Astrocyte of the hippocampus (primary cell): ENCODE measurements around the gene CENPP.
A peak's percentile ranks its signal among the peaks of the same experiment; 100 is the strongest.

Experiments used
- DNase-seq: peaks from one replicate; pipeline ENCODE4 v3.0.0; 2011; ENCODE audit warnings: low read depth, low spot score

Gene CENPP

GRCh38 chr9:92313624-92314012, 12.1 kb upstream of the CENPP start:
- DNase-seq: no peak

- DNase-seq: no peak
These were observed 10.3 kb upstream of the CENPP start for GRCh38 chr9:92315456-92315855.

DNA sequence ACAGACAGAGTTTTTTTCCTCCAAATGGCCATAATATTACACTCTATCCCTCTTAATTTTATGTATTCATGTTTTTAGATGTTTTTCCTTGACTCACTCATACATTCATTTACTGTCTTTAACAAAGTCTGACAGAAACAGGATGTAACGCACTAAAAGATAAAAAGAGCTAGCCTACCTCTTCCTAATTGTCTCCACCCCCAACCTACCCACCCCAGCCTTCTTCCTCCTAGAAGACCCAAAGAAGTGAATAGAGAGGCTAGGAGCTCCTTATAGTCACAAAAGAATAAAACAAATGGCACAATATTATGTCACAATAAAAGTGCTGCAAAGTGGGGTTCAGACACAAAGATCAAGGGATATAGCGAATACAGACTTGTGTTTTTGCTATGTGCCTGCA, 1.3 kb upstream of the CENPP start:
- DNase-seq: no peak

DNA sequence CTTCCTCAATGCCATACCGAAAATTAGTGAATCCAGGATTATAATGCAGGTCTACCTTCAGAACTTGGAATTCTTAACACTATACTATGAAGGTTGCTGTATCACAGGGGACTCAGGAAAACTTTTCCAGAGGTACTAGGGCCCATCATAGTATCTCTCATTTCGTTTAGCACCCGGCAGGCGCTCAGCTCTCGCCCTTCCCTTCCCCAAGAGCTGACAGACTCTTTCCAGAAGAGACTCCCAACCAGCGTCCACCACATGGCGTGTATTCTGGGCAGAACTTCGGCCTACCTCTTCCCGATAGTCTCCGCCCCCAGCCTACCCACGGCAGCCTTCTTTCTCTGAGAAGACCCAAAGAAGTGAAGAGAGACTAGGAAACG, 874 bp upstream of the CENPP start:
- no peak for DNase-seq

- no peak for DNase-seq
These were observed 293 bp downstream of the CENPP start for GRCh38 chr9:92325991-92326500.

GRCh38 chr9:92327283-92327850, 1.6 kb downstream of the CENPP start:
- DNase-seq: no peak

GRCh38 chr9:92328225-92328624, 2.5 kb downstream of the CENPP start:
- DNase-seq: peak; percentile 59

GRCh38 chr9:92332577-92333281, 7.0 kb downstream of the CENPP start:
- no peak for DNase-seq

DNA sequence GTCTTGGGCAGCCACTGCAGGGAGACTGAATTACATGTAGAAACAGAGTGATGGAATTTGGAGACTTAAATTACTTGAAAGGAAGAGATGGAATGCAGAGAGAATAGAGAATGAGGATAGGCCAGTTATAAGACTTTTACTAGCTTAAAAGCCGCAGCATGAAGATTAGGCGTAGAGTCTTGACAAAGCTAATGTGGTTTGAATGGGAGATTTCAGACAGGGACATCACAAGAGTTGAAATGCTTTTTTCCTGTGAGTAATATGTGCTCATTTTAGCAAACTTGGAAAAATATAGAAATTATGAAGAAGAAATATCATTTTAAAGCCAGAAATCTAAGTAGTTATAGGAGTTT, 7.5 kb downstream of the CENPP start:
- no peak for DNase-seq

GRCh38 chr9:92341578-92341977, 15.8 kb downstream of the CENPP start:
- DNase-seq: no peak

DNA sequence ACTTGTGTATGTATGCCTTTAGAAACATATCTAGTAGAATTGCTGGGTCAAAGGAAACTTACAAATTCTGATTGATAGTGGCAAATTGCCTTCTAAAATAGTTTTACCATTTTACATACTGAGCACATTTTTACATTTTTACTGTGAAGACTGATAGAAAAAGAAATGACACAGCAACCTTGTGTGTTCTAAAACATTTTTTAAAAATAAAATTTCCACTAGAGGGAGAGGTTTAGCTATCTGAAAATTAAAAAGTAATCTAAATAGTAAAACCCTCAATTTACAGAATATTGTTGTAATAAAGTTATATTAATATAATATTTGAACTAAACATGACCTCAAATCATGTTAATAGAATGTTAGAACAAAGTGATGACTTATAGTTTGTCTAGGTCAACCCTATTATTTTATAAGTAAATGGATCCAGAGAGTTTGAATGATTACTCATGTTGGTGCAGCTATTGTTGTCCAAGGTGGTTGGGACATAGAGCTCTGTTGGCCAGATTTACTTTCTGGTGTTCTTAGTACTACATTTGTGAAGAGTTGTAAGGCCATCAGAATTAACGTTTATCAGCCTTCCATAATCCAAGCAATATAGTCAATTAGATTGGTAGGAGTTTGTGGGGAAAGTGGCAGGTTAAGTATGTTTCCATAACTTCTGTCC, 17.2 kb downstream of the CENPP start:
- peak; percentile 26 for DNase-seq

- no peak for DNase-seq
These were observed 19.8 kb downstream of the CENPP start for GRCh38 chr9:92345582-92345981.

- no peak for DNase-seq
These were observed 24.3 kb downstream of the CENPP start for GRCh38 chr9:92349771-92350739.

DNA sequence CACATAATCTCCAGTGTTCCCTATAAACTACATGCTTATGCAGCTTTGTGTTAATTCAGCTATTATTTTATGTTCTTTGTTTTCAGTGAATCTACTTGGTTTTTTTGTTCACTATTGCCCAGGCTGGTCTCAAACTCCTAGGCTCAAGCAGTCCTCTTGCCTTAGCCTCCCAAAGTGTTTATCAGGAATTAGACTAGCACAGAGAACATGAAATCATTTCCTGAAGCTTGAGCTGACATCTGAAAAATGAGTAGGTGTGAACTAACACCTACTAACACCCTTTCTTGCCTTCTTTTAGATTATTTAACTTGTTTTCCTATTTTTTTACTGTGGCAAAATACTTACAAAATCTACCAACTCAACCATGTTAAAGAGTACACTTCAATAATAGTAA, 25.0 kb downstream of the CENPP start:
- no peak for DNase-seq

DNA sequence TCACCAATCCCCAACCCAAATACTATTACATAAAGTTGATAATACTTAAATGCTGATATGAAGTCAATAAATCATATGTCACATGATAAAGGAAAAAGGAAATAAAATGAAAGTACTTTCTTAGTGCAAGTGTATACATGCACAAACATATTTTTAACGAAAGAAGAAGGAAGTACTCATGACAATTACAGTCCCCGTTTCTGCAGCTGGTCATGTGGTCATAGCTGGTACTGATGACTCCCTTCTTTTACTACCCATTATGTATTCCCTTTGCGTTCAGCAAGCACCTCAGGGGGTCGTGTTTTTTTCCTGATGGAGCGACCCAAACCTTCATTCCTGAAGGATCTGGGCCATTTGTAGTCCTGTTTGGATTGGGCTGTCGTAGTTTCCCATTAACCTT, 27.3 kb downstream of the CENPP start:
- no peak for DNase-seq

DNA sequence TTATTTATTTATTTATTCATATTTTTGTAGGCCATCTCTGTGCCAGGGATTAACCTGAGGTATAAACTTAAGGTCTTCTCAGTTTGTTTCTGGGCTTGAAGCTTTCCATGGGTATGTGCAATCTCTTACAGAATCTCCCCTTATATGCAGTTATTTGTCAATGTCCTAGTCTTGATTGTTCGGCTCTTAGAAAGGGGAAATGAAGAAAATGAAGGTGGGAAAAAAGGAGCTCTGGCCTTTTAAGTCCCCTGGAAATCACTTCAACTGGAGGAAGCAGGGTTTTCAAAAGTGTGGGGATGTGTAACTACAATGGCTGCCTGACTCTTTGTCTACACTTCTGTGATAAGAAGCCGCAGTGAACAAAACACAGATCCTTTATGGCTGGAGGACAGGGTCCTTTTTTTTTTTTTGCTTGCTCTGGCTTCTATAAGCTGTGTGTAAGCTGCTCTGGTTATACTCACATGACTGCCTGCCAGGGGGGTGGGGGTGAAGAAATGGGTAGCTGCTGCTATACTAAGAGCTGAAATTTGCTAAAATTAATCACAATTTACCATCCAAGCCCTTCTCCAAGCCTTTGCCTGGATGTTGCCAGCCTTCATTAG, 33.7 kb downstream of the CENPP start:
- no peak for DNase-seq

- DNase-seq: no peak
These were observed 34.3 kb downstream of the CENPP start for GRCh38 chr9:92360083-92360482.

DNA sequence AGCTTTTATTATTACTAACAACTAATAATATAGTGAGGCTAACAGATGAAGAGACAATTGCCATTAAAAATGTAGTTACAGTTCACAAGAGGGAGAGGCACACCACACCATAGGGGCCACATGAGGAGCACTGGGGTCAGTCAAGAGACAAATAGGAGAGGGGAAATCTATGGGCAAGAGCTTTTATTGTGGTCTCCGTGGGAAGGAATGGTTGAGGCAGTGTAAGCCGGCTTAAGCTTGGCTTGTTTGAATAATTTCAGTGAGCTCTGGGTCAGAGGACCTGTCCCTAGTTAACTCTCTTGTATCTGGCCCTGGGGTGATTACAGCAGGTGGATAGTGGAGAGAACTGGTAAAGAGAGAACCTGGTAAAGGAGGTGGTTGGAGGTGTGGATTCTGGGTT, 43.3 kb downstream of the CENPP start:
- DNase-seq: no peak

- no peak for DNase-seq
These were observed 47.4 kb downstream of the CENPP start for GRCh38 chr9:92373167-92373566.

DNA sequence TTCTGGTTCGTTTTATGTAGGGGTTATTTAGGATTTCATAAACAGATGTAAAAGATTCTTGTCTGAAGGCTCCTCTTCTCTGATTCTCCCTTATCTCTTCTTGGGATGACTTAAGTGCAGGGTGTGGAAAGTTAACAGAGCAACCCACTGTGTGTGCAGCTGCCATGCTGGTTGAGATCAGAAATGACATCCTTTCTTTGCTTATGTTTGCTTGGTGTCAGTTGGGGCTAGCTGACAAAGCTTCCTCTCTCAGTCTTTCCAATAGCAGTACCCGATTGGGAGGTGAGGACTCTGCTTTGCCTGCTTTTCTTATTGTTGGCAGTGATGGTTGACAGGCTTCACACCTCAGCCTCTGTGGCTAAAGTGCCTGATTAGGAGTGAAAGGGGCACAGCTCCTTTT, 52.1 kb downstream of the CENPP start:
- DNase-seq: no peak

DNA sequence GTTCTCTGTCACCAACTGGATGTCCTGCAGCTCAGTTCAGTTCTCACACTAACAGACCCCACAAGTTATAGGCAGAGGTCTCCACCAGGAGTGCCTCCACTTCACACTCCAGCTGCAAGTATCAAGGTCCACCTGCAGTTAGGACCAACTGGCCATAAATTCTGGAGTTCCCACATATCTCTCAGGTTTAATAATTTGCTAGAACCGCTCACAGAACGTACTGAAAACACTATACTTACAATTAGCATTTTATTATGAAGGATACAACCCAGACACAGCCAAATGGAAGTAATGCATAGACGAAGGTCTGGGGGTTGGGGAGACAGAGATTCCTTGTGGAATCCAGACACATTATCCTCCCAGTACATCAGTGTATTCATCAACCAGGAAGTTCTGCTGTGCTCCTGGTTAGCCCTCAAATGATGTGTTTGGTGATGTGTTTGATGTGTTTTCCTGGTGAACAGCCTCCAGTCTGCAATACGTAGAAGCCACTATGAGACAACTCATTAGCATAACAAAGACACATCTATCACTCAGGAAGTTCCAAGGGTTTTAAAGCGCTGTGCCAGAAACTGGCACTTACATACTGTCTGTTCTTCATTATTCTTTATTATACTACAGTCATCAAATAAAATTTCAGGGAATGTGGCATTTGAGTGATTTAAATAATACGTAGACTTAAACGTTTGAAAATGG, 53.3 kb downstream of the CENPP start:
- peak; percentile 72 for DNase-seq
